ENCODE results near the gene KIAA1328. TPM values are rescaled to one million over a fixed set of nuclear protein-coding genes. Genes with fewer than 3 reads are reported as not detected.

The KIAA1328 gene
- total and polyA plus RNA-seq, 9 of the 15 experiments (the other 6 are each of a cell fraction or from before 2014, with no cell fraction given) = 4.0 to 8.6 (median 7.4) TPM

DNA sequence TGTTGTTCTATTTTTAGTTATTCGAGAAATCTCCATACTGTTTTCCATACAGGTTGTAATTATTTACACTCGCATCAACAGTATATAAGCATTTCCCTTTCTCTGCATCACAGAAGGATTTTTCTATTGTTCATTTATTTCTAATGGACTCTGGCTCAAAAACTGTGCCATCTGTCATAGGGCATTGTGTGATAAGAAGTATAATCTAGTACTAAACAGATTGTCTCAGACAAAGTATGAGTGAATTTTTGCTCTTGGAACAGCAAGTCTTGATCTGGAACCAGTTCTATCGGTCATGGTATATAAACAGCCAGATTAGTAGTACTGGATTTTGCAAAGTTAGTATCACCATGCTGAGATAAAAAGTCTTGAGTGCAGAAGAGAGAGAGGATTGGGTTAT, 145.8 kb downstream of the KIAA1328 start:
- H3K36me3 ChIP-seq (ENCODE audit: control insufficient read depth, insufficient read depth, low read length) = no peaks in the 10 kb centered on the region
- no peak overlapping the region for H2AFZ ChIP-seq (ENCODE audit: low read depth, low read length)
- DNase-seq (ENCODE audit: extremely low read depth in 1 of 4, low spot score in 3 of 4) = no peak
- no peak overlapping the region for H3K4me2 ChIP-seq (ENCODE audit: insufficient read depth, low read length)
- no peak overlapping the region for H3K4me3 ChIP-seq
- no peaks in the 10 kb centered on the region for H3K9me3 ChIP-seq (replicated peaks; ENCODE audit: control insufficient read depth, insufficient read depth, low read depth, low read length)
- no peak overlapping the region for H3K27ac ChIP-seq (ENCODE audit: extremely low read depth, low read depth, low read length)
- no peak overlapping the region for H3K9ac ChIP-seq (ENCODE audit: insufficient read depth in 1 of 2, low read depth in 2 of 2, low read length in 2 of 2)
- WGBS (ENCODE audit: insufficient coverage, low coverage, missing lambda C conversion rate) = 34% methylated on average over 3 of the region's 3 CpGs
- FAIRE-seq = no peak
- ChIA-PET POLR2A (no interaction called here), CTCF (ENCODE audit: low intra/inter-chr PET ratio) (no interaction called here)
- H3K4me1 ChIP-seq (replicated peaks in 1 of 2; ENCODE audit: control insufficient read depth in 2 of 2, insufficient read depth in 2 of 2, low read length in 2 of 2) = no peaks in the 10 kb centered on the region
- no peak for ATAC-seq
- intact Hi-C loops (cut with micrococcal nuclease) = no loop called here
- in situ Hi-C loops (cut with MboI) = no loop called here
- no peaks in the 10 kb centered on the region for H3K79me2 ChIP-seq (ENCODE audit: control insufficient read depth, insufficient read depth, low read length)
- H4K20me1 ChIP-seq (replicated peaks; ENCODE audit: control insufficient read depth, insufficient read depth, low read length) = no peaks in the 10 kb centered on the region
- H3K9me1 ChIP-seq (ENCODE audit: control insufficient read depth, insufficient read depth, low read length) = no peaks in the 10 kb centered on the region
- H3K27me3 ChIP-seq (ENCODE audit: control insufficient read depth in 2 of 2, insufficient read depth in 2 of 2, low read length in 2 of 2) = no peaks in the 10 kb centered on the region
- BruUV-seq (replicated peaks) = no TSS peak
- no peak for TF ChIP-seq CBX2 (IDR thresholded peaks at IDR 0.05; ENCODE audit: insufficient read depth, low read length, poor library complexity, severe bottlenecking)
- TF ChIP-seq ZNF644 (tag; IDR thresholded peaks at IDR 0.05; ENCODE audit: low read depth) = no peak
- TF ChIP-seq, protein P1, sequence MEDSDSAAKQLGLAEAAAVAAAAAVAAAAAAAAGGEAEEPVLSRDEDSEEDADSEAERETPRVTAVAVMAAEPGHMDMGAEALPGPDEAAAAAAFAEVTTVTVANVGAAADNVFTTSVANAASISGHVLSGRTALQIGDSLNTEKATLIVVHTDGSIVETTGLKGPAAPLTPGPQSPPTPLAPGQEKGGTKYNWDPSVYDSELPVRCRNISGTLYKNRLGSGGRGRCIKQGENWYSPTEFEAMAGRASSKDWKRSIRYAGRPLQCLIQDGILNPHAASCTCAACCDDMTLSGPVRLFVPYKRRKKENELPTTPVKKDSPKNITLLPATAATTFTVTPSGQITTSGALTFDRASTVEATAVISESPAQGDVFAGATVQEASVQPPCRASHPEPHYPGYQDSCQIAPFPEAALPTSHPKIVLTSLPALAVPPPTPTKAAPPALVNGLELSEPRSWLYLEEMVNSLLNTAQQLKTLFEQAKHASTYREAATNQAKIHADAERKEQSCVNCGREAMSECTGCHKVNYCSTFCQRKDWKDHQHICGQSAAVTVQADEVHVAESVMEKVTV (CRISPR knock-in tag; IDR thresholded peaks at IDR 0.05) = no peak
- TF ChIP-seq, protein P2, sequence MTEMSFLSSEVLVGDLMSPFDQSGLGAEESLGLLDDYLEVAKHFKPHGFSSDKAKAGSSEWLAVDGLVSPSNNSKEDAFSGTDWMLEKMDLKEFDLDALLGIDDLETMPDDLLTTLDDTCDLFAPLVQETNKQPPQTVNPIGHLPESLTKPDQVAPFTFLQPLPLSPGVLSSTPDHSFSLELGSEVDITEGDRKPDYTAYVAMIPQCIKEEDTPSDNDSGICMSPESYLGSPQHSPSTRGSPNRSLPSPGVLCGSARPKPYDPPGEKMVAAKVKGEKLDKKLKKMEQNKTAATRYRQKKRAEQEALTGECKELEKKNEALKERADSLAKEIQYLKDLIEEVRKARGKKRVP (CRISPR knock-in tag; IDR thresholded peaks at IDR 0.05) = no peak
- TF ChIP-seq, protein P3, sequence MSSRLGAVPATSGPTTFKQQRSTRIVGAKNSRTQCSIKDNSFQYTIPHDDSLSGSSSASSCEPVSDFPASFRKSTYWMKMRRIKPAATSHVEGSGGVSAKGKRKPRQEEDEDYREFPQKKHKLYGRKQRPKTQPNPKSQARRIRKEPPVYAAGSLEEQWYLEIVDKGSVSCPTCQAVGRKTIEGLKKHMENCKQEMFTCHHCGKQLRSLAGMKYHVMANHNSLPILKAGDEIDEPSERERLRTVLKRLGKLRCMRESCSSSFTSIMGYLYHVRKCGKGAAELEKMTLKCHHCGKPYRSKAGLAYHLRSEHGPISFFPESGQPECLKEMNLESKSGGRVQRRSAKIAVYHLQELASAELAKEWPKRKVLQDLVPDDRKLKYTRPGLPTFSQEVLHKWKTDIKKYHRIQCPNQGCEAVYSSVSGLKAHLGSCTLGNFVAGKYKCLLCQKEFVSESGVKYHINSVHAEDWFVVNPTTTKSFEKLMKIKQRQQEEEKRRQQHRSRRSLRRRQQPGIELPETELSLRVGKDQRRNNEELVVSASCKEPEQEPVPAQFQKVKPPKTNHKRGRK (tag; IDR thresholded peaks at IDR 0.05) = no peak
- no peak for TF ChIP-seq ZNF3 (CRISPR knock-in tag; IDR thresholded peaks at IDR 0.05)
- no peak for TF ChIP-seq ZFX (CRISPR knock-in tag; IDR thresholded peaks at IDR 0.05)
- no peak for TF ChIP-seq FOXJ3 (CRISPR knock-in tag; IDR thresholded peaks at IDR 0.05)
- no peak for TF ChIP-seq ELF1 (tag; IDR thresholded peaks at IDR 0.05)
- TF ChIP-seq, protein P4, sequence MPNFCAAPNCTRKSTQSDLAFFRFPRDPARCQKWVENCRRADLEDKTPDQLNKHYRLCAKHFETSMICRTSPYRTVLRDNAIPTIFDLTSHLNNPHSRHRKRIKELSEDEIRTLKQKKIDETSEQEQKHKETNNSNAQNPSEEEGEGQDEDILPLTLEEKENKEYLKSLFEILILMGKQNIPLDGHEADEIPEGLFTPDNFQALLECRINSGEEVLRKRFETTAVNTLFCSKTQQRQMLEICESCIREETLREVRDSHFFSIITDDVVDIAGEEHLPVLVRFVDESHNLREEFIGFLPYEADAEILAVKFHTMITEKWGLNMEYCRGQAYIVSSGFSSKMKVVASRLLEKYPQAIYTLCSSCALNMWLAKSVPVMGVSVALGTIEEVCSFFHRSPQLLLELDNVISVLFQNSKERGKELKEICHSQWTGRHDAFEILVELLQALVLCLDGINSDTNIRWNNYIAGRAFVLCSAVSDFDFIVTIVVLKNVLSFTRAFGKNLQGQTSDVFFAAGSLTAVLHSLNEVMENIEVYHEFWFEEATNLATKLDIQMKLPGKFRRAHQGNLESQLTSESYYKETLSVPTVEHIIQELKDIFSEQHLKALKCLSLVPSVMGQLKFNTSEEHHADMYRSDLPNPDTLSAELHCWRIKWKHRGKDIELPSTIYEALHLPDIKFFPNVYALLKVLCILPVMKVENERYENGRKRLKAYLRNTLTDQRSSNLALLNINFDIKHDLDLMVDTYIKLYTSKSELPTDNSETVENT (CRISPR knock-in tag; IDR thresholded peaks at IDR 0.05) = no peak
- no peak for TF ChIP-seq ILK (tag; IDR thresholded peaks at IDR 0.05; ENCODE audit: borderline replicate concordance, low read depth)
- TF ChIP-seq, protein P5, sequence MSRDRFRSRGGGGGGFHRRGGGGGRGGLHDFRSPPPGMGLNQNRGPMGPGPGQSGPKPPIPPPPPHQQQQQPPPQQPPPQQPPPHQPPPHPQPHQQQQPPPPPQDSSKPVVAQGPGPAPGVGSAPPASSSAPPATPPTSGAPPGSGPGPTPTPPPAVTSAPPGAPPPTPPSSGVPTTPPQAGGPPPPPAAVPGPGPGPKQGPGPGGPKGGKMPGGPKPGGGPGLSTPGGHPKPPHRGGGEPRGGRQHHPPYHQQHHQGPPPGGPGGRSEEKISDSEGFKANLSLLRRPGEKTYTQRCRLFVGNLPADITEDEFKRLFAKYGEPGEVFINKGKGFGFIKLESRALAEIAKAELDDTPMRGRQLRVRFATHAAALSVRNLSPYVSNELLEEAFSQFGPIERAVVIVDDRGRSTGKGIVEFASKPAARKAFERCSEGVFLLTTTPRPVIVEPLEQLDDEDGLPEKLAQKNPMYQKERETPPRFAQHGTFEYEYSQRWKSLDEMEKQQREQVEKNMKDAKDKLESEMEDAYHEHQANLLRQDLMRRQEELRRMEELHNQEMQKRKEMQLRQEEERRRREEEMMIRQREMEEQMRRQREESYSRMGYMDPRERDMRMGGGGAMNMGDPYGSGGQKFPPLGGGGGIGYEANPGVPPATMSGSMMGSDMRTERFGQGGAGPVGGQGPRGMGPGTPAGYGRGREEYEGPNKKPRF (IDR thresholded peaks at IDR 0.05; ENCODE audit: low read depth, low read length) = no peak
- no peak for TF ChIP-seq HMG20B (CRISPR knock-in tag; IDR thresholded peaks at IDR 0.05)
- no peak for TF ChIP-seq ZNF133 (CRISPR knock-in tag; IDR thresholded peaks at IDR 0.05)
- no peak for TF ChIP-seq ZNF778 (CRISPR knock-in tag; IDR thresholded peaks at IDR 0.05)

Measured in K562 (cell line).